Measurements from ENCODE around the gene NOPCHAP1.
"Not testable (repeated sequence)": the region's sequence is repeated elsewhere in the genome, so short reads cannot be mapped to it uniquely, and the experiment has no call there.

Gene NOPCHAP1, protein sequence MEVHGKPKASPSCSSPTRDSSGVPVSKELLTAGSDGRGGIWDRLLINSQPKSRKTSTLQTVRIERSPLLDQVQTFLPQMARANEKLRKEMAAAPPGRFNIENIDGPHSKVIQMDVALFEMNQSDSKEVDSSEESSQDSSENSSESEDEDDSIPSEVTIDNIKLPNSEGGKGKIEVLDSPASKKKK

DNA sequence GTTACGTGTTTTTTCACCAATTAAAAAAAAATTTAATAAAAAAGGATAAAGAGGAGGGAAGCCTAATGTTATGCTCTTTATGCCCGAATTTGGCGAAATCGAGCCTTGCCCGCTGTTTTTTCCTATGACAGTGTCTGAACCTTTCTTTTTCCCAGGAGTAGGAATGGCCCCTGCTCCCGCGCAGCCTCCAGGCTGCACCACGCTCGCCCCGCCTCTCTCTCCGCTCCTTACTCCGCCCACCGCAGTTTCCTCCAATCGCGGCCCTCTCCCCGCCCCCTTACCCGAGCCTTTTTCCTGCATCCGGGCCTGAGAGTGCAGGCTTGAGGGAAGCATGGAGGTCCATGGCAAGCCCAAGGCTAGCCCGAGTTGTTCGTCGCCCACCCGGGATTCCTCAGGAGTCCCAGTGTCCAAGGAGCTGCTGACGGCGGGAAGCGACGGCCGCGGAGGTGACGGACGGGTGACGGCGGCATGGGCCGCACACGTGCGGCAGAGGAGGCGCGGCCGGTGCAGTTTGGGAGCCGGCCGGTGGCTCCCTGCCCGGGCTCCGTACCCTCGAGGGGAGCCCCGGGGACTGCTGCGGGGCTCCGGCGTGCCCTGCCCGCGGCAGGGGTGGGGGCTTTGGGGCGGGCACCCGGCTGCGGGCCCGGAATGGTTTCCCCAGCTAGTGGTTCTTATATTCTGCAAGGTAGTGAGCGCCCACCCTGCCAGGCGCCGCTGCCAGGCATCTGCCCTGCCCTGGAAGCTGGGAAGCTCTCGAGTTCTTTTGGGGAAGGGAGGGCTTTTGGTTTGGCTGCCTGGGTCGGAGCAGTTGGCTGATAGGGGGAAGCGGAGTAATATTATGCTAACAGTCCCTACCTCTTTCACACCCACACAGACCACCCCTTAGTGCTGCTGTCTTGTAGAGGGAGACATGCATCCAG lies at the start of gene NOPCHAP1:
TSS of gene NOPCHAP1 (plus strand) at position 295 of the 920 bp plus-strand sequence. CDS start at position 332, 37 bp downstream.
- peak; percentile 84 for DNase-seq

DNA sequence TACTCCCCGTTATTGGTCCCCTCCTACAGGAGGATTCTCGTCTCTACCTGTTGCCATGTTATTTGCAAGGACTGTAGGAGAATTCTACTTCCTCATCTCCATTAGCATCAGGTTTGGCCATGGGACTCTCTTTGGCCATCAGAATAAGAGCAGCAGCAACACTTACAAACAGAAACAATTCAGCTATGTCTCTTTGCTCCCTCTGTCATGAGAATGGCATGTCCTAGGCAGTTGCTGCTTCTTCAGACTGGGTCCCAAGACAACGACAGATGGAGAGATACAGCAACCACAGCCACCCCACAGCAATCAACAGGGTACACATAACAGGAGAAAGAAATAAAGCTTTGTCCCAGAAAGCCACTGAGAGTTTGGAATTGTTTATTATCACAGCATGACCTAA lies 47.7 kb upstream of the NOPCHAP1 start:
- DNase-seq: no peak

DNA sequence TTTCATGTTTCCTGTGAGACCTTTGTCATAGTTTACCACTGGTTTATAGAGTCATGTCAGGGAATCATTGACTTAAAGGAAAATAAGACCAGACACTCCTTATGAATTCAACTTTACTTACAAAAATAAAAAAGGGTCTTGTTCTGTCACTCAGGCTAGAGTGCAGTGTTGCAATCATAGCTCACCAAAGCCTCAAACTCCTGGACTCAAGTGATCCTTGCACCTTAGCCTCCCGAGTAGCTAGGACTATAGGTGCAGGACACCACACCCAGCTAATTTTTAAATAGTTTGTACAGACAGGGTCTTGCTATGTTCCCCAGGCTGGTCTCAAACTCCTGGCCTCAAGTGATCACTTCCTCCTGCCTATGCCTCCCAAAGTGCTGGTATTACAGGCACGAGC lies 47.0 kb upstream of the NOPCHAP1 start:
- no peak for DNase-seq

DNA sequence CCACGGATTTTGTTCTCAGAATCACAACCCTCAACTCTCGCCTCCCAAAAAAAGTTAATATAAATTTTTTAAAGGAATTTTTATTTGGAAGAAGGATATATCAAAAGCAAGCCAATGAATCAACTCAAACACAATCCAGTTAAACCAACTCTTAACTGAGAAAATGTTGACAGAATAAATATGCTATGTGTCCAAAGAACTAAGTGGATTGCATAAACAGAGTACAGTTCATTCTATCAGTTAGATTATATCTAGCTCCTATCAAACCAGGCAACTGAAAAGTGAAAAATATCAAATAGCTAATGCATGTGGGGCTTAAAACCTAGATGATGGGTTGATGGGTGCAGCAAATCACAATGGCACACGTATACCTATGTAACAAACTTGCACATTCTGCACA lies 44.7 kb upstream of the NOPCHAP1 start:
- no peak for DNase-seq

DNA sequence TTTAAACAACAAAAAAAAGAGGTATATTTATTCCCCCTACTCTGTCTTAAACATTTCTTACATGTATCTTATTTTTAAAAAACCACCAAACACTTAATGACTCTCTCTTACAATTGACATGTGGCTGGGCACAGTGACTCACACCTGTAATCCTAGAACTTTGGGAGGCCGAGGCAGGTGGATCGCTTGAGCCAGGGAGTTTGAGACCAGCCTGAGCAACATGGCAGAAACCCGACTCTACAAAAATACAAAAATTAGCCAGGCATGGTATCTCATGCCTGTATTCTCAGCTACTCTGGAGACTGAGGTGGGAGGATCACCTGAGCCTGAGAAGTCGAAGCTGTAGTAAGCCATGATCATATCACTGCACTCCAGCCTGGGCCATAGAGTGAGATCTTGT lies 44.0 kb upstream of the NOPCHAP1 start:
- DNase-seq: no peak

DNA sequence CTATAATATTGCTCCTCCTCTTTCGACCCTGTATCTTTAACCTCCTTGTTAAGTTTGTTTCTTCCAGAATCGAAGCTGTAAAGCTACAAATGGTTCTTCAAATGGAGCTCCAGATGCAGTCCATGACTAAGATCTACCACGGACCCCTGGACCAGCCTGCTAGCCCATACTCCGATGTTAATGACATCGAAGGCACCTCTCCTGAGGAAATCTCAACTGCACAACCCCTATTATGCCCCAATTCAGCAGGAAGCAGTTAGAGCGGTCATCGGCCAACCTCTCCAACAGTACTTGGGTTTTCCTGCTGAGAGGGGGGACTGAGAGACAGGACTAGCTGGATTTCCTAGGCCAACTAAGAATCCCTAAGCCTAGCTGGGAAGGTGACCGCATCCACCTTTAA lies 42.7 kb upstream of the NOPCHAP1 start:
- not testable (repeated sequence) for DNase-seq

DNA sequence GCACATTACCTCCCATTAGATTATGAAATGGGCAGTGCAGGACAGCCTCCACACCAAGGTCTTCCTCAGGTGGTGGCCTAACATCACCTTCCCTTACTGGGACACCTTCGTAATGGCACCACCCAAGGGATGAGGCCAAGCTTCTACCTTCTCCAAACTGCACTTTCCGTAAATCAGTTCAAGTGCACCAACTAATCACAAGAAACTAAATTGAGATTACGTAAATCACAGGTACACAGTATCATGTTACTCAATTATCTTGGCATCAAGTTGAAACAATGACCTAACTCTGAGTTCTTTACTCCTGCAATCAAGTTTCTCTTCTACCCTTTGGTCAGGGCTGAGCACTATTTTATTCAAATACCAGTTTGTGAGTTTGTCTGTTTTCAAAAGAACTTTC lies 41.9 kb upstream of the NOPCHAP1 start:
- no peak for DNase-seq

DNA sequence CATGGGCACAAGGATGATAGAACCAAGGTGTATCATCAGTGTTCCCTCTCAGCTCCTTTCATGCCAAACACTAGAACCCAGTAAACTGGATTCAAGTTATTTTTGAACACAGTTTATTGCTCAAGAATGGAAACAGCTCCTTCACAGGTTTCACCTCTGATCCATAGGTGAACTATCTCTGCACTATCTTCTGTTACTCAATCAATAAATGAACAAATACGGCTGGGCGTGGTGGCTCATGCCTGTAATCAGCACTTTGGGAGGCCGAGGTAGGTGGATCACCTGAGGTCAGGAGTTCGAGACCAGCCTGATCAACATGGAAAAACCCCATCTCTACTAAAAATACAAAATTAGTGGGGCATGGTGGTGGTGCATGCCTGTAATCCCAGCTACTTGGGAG lies 37.4 kb upstream of the NOPCHAP1 start:
- not testable (repeated sequence) for DNase-seq

DNA sequence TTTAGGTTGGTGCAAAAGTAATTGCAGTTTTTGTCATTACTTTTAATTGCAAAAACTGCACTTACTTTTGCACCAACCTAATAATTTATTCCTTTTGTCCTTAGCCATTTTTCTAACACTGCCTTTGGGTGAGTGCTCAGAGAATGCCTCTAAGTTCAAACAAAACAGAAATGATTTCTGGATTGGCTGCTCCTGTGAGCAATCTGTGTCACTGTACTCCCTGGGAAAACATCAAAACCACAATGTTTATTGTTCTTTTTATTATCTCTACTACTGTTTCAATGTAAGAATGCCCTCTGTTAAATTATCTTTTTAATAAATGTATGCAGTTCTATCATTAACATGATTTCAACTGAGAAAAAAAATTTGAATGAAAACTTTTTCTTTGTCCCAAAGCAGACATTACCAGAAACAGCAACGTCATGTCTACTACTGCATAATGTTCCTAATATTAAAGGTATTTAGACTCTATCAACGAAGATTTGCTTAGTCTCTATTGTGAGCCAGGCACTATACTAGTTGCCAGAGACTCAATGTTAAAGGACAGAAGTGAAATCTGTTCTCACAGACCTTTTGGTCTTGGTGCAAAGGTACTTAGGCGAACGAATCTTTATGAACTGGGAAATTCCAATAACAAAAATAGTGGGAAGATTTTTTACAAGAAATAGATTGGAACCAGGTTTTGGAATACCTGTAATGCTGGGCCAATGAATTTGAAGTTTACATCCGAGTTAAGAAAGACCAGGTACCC lies 34.2 kb upstream of the NOPCHAP1 start:
- no peak for DNase-seq

DNA sequence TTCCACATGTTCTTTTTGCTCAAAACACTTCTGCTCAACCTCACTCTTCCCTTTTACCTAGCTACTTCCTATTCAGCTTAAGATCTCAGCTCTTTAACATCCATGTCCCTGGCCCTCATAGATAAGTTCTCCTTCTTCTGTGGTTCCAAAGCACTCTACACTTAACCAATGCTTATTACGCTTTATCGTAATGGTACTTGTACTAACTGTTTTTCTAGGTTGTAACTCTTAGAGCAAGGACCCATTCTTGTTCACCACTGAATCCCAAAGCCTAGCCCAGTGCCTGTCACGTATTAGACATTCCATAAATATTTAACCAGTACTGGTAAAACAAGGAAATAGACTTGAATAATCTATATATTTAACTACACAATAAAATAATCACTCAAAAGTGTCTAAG lies 33.3 kb upstream of the NOPCHAP1 start:
- DNase-seq: no peak

DNA sequence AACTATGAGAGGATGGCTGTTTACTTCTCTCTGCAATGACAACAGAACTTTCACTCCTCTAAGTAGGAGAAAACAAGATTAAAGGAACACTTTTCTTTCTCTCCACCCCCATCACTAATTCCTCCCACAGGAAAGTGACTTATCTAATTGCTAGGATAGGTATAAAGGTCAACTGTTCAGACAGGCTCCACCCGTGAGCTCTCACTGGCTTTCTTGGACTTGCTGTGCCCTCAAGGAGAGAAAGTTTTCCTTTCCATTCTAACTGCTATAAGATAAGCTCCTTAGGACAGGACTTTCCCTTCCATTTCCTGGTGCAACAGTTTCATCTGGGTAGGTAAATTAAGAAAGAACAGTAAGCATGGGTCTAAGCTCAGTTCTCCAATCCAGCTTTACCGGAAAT lies 32.8 kb upstream of the NOPCHAP1 start:
- DNase-seq: no peak

DNA sequence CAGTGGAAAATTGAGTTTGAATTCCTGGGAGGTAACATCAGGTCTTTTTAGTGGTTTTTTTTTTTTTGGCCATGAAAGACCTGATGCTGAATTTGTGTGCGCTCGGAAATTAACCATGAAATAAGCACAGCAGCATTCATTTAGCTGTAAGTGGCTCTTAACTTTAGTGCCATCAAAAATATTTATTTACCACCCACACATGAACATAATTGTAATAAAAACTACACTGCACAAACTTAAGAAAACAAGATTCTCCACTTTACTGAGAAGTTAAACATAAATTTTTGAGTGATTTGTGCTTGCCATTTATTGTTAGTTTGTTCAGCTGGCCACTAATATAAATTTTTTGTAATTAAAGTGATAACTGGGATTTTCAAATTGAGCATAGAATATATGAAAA lies 30.4 kb upstream of the NOPCHAP1 start:
- DNase-seq: no peak

DNA sequence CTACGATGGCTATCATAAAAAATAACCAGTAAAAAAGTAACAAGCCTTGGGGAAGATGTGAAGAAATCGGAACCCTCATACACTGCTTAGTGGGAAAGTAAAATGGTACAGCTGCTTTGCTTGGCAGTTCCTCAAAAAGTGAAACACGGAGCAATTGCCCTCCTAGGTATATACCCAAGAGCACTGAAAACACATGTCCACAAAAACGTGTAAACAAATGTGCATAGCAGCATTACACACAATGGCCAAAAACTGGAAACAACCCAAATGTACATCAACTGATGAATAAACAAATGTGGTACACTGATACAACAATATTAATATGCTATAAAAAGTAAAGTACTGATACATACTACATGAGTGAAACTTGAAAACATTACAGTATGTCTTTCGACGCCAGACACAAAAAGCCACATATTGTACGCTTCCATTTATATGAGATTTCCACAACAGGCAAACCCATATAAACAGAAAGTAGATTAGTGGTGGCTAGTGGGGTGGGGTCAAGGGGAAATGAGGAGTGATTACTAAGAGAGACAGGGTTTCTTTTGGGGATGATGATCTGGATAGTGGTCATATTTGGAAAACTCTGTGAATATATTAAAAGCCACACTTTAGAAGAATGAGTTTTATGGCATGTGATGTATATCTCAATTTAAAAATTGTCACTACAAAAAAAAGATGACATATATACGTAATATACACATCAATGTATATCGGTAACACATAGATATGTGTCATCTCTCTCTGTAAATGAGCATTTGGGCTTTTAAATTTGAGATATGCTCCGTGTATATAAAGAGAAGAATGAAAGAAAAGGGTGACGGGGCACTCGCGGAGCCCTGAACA lies 29.0 kb upstream of the NOPCHAP1 start:
- no peak for DNase-seq

DNA sequence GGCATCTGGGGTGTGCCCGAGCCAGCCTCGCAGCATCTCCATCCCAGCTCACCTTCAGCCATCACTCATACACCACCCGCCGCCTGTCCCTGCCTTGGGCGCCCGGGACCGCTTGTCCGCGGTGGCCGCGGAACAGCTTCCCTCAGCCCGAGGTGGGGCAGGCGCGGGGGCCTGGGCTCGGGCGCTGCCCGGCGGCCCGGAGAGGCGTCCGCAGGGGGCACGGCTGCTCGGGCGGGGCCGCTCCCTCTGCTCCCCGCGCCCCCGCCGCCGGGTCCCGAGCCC lies 28.5 kb upstream of the NOPCHAP1 start:
- DNase-seq: peak; percentile 10

DNA sequence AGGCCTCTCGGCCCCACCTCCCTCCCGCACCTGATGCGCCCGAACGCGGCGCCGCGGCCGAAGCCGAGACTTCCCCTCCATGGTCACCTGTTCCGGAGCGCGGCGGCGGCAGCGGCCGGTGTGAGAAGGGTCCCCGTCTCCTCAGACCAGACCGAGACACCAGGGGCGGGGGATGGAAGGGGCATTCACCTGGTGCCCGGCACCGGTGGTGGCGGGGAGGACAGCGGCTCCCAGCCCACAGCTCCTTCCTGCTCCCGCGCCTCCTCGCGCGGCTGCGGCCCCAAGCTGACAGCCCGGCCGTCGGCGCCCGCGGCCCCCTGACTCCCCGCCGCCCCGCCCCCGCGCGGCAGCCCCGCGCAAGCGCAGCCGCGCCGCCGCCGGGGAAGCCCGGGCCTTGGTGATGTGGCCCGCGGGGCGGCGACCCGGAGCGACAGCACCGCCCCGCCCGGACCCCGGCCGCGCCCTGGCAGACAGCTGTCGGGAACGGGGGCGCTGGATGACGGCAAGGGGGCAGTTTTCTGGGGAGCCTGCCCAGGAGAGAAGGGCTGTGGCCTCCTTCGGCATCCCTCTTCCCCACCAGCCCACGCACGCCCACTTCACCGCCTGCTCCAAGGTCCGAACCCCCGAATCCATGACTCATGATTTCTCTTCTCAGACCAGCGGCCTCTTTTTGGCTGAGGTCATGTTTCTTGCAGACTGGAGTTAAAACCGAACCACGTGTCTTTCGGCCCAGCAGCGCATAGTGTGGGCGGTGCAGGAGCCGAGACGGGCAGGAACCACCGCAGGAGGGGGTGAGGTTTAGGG lies 27.9 kb upstream of the NOPCHAP1 start, which contains the start of gene SLC41A2:
TSS of gene SLC41A2 (minus strand) at position 290 of the 804 bp plus-strand sequence. CDS start 29,763 bp downstream, outside the sequence.
- peak; percentile 82 for DNase-seq

DNA sequence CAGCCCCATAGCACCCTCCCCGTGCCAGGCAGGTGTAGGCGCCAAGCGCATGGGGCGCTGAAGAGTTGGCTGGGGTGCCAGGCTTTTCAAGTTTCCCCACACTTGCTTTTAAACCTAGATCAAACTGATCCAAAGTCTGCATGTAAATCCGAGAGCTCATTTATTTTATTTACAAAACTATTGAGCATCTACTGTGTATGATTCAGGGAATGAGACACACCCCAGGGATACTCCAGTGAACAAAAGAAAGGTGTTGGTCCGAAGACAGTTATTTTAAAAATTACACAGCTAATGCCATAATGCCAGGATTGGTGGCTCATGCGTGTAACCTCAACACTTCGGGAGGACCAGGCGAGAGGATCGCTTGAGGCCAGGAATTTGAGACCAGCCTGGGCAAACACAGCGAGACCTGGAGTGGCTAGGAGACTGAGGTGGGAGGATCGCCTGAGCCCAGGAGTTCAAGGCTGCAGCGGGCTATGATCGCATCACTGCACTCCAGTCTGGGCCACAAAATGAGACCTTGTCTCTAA lies 27.2 kb upstream of the NOPCHAP1 start:
- no peak for DNase-seq

DNA sequence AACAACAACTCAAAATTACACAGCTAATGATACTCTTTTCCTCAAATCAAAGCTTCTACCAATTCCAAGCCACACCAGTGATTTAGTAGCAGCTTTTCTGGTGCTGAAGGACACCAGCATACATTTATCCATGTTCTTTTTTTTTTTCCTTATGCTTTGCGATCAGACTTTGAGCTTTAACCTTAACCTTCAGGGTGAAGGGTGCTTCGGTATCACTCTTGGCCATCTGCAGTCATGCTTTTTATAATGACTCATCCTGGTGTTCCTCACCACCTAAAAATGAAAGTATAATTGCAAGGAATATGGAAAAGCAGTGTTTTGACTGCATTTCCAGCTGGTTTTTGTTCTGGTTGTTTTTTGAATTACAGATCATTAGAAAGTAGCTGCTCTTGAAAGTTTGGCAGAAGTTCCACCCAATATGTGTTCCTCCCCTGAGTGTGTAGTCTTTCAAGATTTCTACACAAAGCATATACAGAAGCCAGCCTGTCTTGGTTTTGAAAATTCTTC lies 26.7 kb upstream of the NOPCHAP1 start:
- no peak for DNase-seq

DNA sequence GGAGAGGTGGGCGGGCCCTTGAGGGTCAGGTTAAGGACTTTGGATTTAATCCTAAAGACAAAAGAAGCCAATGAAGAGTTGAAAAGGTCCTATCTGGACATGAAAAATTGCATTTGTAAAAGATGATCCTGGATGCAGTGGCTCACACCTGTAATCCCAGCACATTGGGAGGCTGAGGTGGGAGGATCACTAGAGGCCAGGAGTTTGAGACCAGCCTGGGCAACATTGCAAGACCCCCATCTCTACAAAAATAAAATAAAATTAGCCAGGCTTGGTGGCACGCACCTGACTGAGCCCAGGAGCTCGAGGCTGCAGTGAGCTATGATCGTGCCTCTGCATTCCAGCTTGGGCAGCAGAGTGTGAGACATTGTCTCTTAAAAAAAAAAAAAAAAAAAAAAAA lies 25.7 kb upstream of the NOPCHAP1 start:
- DNase-seq: no peak

DNA sequence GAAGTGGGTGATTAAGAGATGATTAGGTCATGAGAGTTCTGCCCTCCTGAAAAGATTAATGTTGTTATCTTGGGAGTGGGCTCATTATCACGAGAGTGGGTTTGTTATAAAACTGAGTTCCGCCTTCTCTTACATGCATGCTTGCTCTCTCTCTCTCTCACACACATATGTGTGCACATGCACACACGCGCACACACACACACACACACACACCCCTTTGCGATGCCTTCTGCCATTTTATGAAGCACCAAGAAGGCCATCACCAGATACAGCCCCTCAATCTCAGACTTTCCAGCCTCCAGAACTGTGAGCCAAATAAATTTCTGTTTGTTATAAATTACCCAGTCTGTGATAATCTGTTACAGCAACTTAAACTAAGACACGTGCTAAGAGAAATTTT lies 22.4 kb upstream of the NOPCHAP1 start:
- no peak for DNase-seq

DNA sequence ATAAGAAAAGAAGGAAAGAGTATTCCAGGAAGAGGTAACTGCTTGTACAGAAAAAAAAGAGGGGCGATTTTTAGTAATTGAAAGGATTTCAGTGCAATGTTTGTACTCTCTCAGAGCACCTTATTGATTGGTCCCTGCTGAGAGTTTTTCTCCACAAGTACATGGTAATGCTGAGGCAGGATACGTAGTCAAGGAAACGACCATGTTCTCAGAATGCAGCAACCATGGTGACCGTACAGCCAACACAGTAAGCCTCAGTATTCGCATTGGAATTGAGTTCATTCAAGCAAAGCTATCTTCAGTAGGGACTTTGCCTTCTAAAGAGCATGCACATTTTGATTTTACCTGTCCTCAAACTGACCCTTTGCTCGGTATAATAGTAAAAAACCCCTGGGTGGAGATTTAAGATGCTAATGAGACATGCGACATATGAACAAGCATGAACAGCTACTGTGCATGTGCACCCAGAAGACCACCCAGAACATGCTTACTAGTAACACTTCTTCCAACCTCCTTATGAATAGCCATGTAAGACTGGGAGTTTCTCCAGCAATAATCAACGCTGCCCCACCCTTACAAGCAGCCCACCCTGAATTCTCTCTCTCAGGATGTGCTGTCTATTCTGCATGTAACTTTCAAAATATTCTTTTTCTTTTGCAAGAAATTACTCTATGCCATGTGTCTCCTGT lies 21.8 kb upstream of the NOPCHAP1 start:
- no peak for DNase-seq

DNA sequence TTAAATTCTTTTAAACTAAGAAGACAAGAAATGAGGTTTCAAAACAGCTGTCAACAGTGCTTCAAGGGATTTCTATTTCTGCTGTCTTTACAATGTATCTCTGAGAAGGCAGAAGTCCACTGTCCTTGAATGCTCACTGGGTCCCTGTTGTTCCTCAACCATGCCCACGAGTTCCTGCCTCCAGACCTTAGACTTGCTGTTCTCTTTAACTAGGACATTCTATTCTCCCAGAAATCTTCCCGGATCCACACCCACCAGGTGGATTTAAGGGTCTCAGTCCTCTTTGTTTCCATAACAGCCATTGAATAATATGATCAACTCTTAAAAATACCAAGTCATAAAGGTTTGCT lies 21.3 kb upstream of the NOPCHAP1 start:
- no peak for DNase-seq
